Panc1 (cell line): Measurements from ENCODE around the gene RBM47. TPM values are rescaled to one million over a fixed set of nuclear protein-coding genes. Genes with fewer than 3 reads are reported as not detected.

Source experiments
- ATAC-seq: fragments of 200-7000 bp; cut with Tn5 transposase; 2 replicates; pipeline ENCODE4 v1.9.1; 2020; ENCODE audit warnings: mild to moderate bottlenecking, moderate library complexity
- BruUV-seq: library from RNA; stranded (reverse); fragments of 400-500 nt; replicated peaks from 2 replicates; lab custom pipeline; 2021; lab: Mats Ljungman, UMichigan
- CTCF ChIA-PET: fragments of 300-600 bp; sonication (Branson Sonifier 250); formaldehyde crosslinking; loops from one replicate; lab custom pipeline; 2022; ENCODE audit warnings: antibody characterized with exemption; lab: Charles Lee
- POLR2A ChIA-PET: fragments of 300-600 bp; sonication (Branson Sonifier 250); formaldehyde crosslinking; loops from one replicate; lab custom pipeline; 2022; ENCODE audit warnings: antibody characterized with exemption; lab: Charles Lee
- DNase-seq: peaks from one replicate; pipeline ENCODE4 v3.0.0-alpha.2; 2010; ENCODE audit warnings: low read depth, low spot score
- H3K27ac ChIP-seq: 2 replicates; pipeline ENCODE4 v1.5.1; 2011; ENCODE audit warnings: mild to moderate bottlenecking, low read length, inconsistent platforms
- H3K27me3 ChIP-seq: fragments of 200-500 bp; sonication (Bioruptor generic); 2 replicates; pipeline ENCODE4 v1.6.0; 2014; ENCODE audit warnings: low read length, inconsistent platforms; ENCODE audit not compliant: control insufficient read depth, insufficient read depth
- H3K36me3 ChIP-seq: fragments of 200-500 bp; sonication (Bioruptor generic); 2 replicates; pipeline ENCODE4 v1.5.1; 2014; ENCODE audit warnings: inconsistent platforms, mild to moderate bottlenecking, low read length, moderate library complexity; ENCODE audit not compliant: control insufficient read depth, insufficient read depth
- H3K4me1 ChIP-seq: 2 replicates; pipeline ENCODE4 v1.5.1; 2011; ENCODE audit warnings: inconsistent platforms, mild to moderate bottlenecking, low read length, moderate library complexity; ENCODE audit not compliant: control insufficient read depth, insufficient read depth
- H3K4me3 ChIP-seq, 2 experiments: 2 replicates each; pipeline ENCODE4 v1.5.1; 2011 to 2012; ENCODE audit warnings: low read depth in 2 of 2, low read length in 2 of 2, mild to moderate bottlenecking in 2 of 2, inconsistent platforms in 1 of 2, moderate library complexity in 1 of 2
- H3K9me3 ChIP-seq: fragments of 200-500 bp; sonication (Bioruptor generic); 2 replicates; pipeline ENCODE4 v1.5.1; 2014; ENCODE audit warnings: low read depth, mild to moderate bottlenecking, inconsistent platforms, low read length, moderate library complexity; ENCODE audit not compliant: control insufficient read depth, insufficient read depth
- CTCF ChIP-seq: fragments of 450-650 bp; IDR thresholded peaks from 2 replicates; pipeline ENCODE4 v1.5.1; 2017; ENCODE audit warnings: mild to moderate bottlenecking
- POLR2AphosphoS5 ChIP-seq: IDR thresholded peaks from 2 replicates; pipeline ENCODE4 v1.6.1; 2012; ENCODE audit warnings: mild to moderate bottlenecking, low read depth, low read length, moderate library complexity
- REST ChIP-seq, 2 experiments: IDR thresholded peaks; 2 replicates each; pipeline ENCODE4 v1.6.1; 2011 to 2012; ENCODE audit warnings: low read depth in 2 of 2, control low read depth in 1 of 2, low read length in 1 of 2, mild to moderate bottlenecking in 1 of 2, moderate library complexity in 1 of 2; ENCODE audit not compliant: insufficient read depth in 1 of 2
- SIN3A ChIP-seq: IDR thresholded peaks from 2 replicates; pipeline ENCODE4 v1.6.1; 2012; ENCODE audit warnings: low read depth, mild to moderate bottlenecking, low read length, moderate library complexity, borderline replicate concordance; ENCODE audit not compliant: insufficient read depth
- TCF7L2 ChIP-seq: IDR thresholded peaks from 2 replicates; pipeline ENCODE4 v1.6.1; 2011; ENCODE audit warnings: mild to moderate bottlenecking, low read depth, low read length, inconsistent platforms
- in situ Hi-C: cut with HindIII; loops from 2 replicates; pipeline ENCODE4 v1.10.0; 2016; ENCODE audit warnings: low sequenced_read_pairs, low pct_unique_long_range_greater_than_20kb
- intact Hi-C: fragments of 100-400 bp; cut with micrococcal nuclease; formaldehyde crosslinking; loops from one replicate; pipeline ENCODE4 v1.10.0; 2022; ENCODE audit not compliant: unreplicated experiment
- total RNA-seq: library from RNA; stranded (reverse); gene quantifications from one replicate; pipeline ENCODE4 v1.2.1, GENCODE V29; 2021; ENCODE audit not compliant: unreplicated experiment

RBM47 gene
- total RNA-seq, 1 experiment from 2014 or later, result 2.0 TPM

GRCh38 chr4:40595981-40596380, 33.7 kb downstream of the RBM47 start:
- in situ Hi-C loops, result no loop called here
- H3K36me3 ChIP-seq, result no peaks in the 10 kb centered on the region
- DNase-seq (no peak), ATAC-seq (no peak)
- no peaks in the 10 kb centered on the region for H3K27me3 ChIP-seq
- no TSS peak for BruUV-seq
- intact Hi-C loops, result no loop called here
- TF ChIP-seq CTCF, result no peak
- TF ChIP-seq SIN3A, result no peak
- no peak for TF ChIP-seq TCF7L2
- TF ChIP-seq POLR2AphosphoS5, result no peak
- no peak for TF ChIP-seq REST (IDR thresholded peaks at IDR 0.05; ENCODE audit: insufficient read depth in 1 of 2, low read depth in 2 of 2, low read length in 1 of 2)
- CTCF ChIA-PET, result no interaction called here
- POLR2A ChIA-PET, result no interaction called here
- no peak overlapping the region for H3K27ac ChIP-seq
- no peaks in the 10 kb centered on the region for H3K9me3 ChIP-seq
- no peak overlapping the region for H3K4me3 ChIP-seq
- no peaks in the 10 kb centered on the region for H3K4me1 ChIP-seq

DNA sequence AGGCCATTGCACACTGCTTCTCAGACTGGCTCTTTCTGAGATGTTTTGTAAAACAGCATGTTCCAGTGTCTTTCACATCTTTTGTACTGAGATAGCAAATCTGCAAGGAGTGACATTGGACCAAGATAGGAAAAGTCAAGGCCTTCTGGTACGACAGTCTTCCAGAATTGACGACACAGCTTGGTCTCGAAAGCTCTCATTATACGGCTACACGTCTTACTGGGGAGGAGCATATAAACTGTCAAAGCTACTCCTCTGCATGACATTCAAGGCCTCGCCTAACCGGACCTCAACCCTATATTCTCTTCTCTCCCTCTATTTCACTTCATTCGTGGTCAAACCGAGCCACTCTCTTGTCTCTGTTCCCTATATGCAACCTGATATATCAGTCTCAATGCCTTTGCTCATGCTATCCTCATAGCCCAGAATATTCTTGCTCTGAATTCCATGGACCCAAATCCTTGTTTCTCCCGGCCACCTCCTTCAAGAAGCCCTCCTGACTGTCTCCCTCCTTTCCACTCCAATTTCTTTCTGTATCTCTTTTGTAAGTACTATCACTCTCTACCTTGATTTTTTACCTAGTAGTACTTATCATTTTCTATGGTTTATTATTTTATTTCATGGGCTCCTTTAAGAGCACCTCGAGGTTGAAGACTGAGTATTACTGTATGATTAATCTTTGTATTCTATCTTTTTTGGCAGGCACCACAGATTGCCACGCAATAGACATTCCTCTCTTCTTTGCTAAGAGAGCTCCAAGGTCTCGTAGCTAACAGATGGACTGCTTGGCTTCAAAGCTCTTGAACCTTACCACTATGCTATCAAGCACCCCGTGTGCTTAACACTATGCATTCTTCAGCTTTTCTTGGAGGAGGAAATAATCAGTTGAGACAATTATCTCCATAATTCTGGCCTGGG, 35.1 kb downstream of the RBM47 start:
- no peak overlapping the region for H3K4me3 ChIP-seq
- no peak overlapping the region for H3K27ac ChIP-seq
- no peak for ATAC-seq
- DNase-seq, result no peak
- no TSS peak for BruUV-seq
- CTCF ChIA-PET, result no interaction called here
- H3K27me3 ChIP-seq, result no peaks in the 10 kb centered on the region
- no peaks in the 10 kb centered on the region for H3K4me1 ChIP-seq
- in situ Hi-C loops (no loop called here), intact Hi-C loops (no loop called here)
- POLR2A ChIA-PET, result no interaction called here
- H3K9me3 ChIP-seq, result no peaks in the 10 kb centered on the region
- TF ChIP-seq SIN3A, result no peak
- TF ChIP-seq REST (IDR thresholded peaks at IDR 0.05; ENCODE audit: insufficient read depth in 1 of 2, low read depth in 2 of 2, low read length in 1 of 2), result no peak
- no peak for TF ChIP-seq CTCF
- TF ChIP-seq POLR2AphosphoS5, result no peak
- TF ChIP-seq TCF7L2, result no peak
- no peaks in the 10 kb centered on the region for H3K36me3 ChIP-seq
